ENCODE results near the gene PLXNB3.

DNA sequence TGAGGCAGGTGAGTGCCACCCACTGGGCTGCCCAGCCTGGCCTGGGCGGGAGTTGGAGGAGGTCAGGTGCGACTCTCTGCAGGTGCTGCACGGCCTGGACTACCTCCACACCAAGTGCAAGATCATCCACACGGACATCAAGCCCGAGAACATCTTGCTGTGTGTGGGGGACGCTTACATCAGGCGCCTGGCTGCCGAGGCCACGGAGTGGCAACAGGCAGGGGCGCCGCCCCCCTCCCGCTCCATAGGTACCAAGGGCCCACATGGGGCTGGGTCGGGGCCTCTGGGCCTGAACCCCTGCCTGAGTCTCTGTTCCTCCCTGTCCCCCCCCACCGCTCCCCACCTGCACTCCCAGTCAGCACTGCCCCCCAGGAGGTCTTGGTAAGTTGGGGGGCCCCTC lies 18.8 kb downstream of the PLXNB3 start:
- TF ChIP-seq POLR2A (IDR thresholded peaks at IDR 0.05; ENCODE audit: low read length), result no peak
- TF ChIP-seq GATA1 (IDR thresholded peaks at IDR 0.05; ENCODE audit: low read depth, low read length), result no peak
